Suprapubic skin (tissue), 4 donors: ENCODE measurements around the gene UBE2L5. TPM values are rescaled to one million over a fixed set of nuclear protein-coding genes. Genes with fewer than 3 reads are reported as not detected.
"Not testable (repeated sequence)": the region's sequence is repeated elsewhere in the genome, so short reads cannot be mapped to it uniquely, and the experiment has no call there.

Experiments used
- DNase-seq, 2 donors: peaks; one replicate each; pipeline ENCODE4 v3.0.0-alpha.2; 2019; ENCODE audit warnings: low spot score in 2 of 2
- H3K27ac ChIP-seq: fragments of 200-600 bp; sonication (generic); one replicate; pipeline ENCODE4 v1.5.1; 2019
- H3K27me3 ChIP-seq: fragments of 200-600 bp; sonication (generic); one replicate; pipeline ENCODE4 v1.5.1; 2019
- H3K36me3 ChIP-seq: fragments of 200-600 bp; sonication (generic); one replicate; pipeline ENCODE4 v1.5.1; 2019
- H3K4me1 ChIP-seq: fragments of 200-600 bp; sonication (generic); one replicate; pipeline ENCODE4 v1.5.1; 2019
- H3K4me3 ChIP-seq: fragments of 200-600 bp; sonication (generic); one replicate; pipeline ENCODE4 v1.5.1; 2019; ENCODE audit warnings: mild to moderate bottlenecking
- H3K9me3 ChIP-seq: fragments of 200-600 bp; sonication (generic); one replicate; pipeline ENCODE4 v1.5.1; 2019
- CTCF ChIP-seq, 2 donors: fragments of 200-600 bp in 1 of 2; fragments of 450-650 bp in 1 of 2; sonication (generic) in 1 of 2; IDR thresholded peaks; one replicate each; pipeline ENCODE4 v1.5.1; 2016 to 2019; ENCODE audit warnings: antibody characterized with exemption in 2 of 2, mild to moderate bottlenecking in 1 of 2, moderate library complexity in 1 of 2
- EP300 ChIP-seq: sonication (generic); formaldehyde crosslinking; IDR thresholded peaks from one replicate; pipeline ENCODE4 v1.6.1; 2017; ENCODE audit warnings: antibody characterized with exemption
- POLR2A ChIP-seq, 2 donors: fragments of 450-650 bp; IDR thresholded peaks; one replicate each; pipeline ENCODE4 v1.6.1; 2017; ENCODE audit warnings: antibody characterized with exemption in 2 of 2, mild to moderate bottlenecking in 2 of 2, moderate library complexity in 2 of 2
- POLR2AphosphoS5 ChIP-seq, 3 donors: sonication (generic); formaldehyde crosslinking; IDR thresholded peaks; one replicate each; pipeline ENCODE4 v1.6.1; 2017; ENCODE audit warnings: antibody characterized with exemption in 3 of 3
- WGBS: methylation state at CpG from one replicate; pipeline ENCODE4 v1.1.5; 2018; 5-methylcytosine and 5-hydroxymethylcytosine counted together
- total RNA-seq, 4 donors: library from RNA; depleted of rRNA; stranded (reverse); fragments of >200 nt; gene quantifications; one replicate each; pipeline ENCODE4 v1.1.0, GENCODE V29; 2016

UBE2L5 gene
- total RNA-seq, 4 donors from 2014 or later, result 0.34 to 0.80 TPM; not detected in 2

GRCh38 chr13:30437177-30437576, 14.9 kb downstream of the UBE2L5 start:
- Histone ChIP-seq H3K27ac (no peak overlapping the region), H3K4me1 (no peaks in the 10 kb centered on the region), H3K9me3 (no peaks in the 10 kb centered on the region), H3K4me3 (no peak overlapping the region), H3K27me3 (no peaks in the 10 kb centered on the region), H3K36me3 (no peaks in the 10 kb centered on the region)
- no peak for DNase-seq
- TF ChIP-seq POLR2AphosphoS5 (IDR thresholded peaks at IDR 0.05) (no peak), EP300 (no peak), POLR2A (IDR thresholded peaks at IDR 0.05) (no peak), CTCF (IDR thresholded peaks at IDR 0.05) (no peak)
- WGBS, result 92% methylated on average over 8 of the region's 8 CpGs

- Histone ChIP-seq H3K27ac (no peak overlapping the region), H3K27me3 (no peaks in the 10 kb centered on the region), H3K4me1 (no peaks in the 10 kb centered on the region), H3K36me3 (no peaks in the 10 kb centered on the region), H3K9me3 (no peaks in the 10 kb centered on the region), H3K4me3 (no peak overlapping the region)
- WGBS, result 91% methylated on average over 3 of the region's 3 CpGs
- DNase-seq, result no peak
- TF ChIP-seq EP300, result no peak
- TF ChIP-seq CTCF (IDR thresholded peaks at IDR 0.05), result no peak
- no peak for TF ChIP-seq POLR2AphosphoS5 (IDR thresholded peaks at IDR 0.05)
- no peak for TF ChIP-seq POLR2A (IDR thresholded peaks at IDR 0.05)
Measured at GRCh38 chr13:30438286-30438685, 16.0 kb downstream of the UBE2L5 start.

DNA sequence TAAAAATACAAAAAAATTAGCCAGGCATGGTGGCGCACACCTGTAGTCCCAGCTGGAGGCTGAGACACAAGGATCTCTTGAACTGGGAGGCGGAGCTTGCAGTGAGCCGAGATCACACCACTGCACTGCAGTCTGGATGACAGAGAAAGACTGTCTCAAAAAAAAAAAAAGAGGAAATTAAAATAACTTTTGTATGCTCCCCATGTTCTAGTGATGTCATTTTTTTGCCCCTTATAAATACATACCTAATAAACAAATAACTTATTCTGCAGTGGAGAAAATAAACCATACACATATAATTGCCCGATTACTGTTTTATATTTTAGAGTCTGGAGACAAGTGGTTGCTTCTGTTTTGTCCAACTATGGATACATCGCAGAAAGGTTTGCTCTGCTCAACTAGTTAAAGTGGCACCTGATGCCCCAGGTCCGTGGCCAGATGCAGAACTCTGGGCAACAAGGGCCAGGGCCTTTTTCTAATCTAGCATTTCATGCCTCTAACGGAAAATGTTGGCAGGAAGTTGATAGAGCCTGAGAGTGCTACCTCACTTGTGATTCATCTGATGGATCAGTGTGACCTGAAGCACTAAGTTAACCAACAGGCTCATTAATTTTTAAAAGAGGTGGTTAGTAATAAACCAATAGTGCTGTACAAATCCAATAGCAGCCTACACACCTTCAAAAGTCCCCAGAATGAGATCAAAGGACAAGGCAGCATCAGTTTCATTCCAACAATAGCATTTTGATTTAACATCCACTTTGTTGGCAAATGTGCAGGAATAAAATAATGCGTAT, 18.8 kb downstream of the UBE2L5 start:
- TF ChIP-seq POLR2A (IDR thresholded peaks at IDR 0.05) (no peak), POLR2AphosphoS5 (IDR thresholded peaks at IDR 0.05) (no peak), CTCF (IDR thresholded peaks at IDR 0.05) (no peak), EP300 (no peak)
- Histone ChIP-seq H3K9me3 (no peaks in the 10 kb centered on the region), H3K27me3 (no peaks in the 10 kb centered on the region), H3K27ac (no peak overlapping the region), H3K4me3 (no peak overlapping the region), H3K4me1 (peaks cover 8% of the 10 kb centered on the region), H3K36me3 (no peaks in the 10 kb centered on the region)
- no peak for DNase-seq
- 81% methylated on average over 8 of the region's 8 CpGs for whole genome bisulfite sequencing

- WGBS, result 63% methylated on average over 5 of the region's 5 CpGs
- no peak overlapping the region for H3K27ac ChIP-seq
Measured at GRCh38 chr13:30442926-30443325, 20.6 kb downstream of the UBE2L5 start.

DNA sequence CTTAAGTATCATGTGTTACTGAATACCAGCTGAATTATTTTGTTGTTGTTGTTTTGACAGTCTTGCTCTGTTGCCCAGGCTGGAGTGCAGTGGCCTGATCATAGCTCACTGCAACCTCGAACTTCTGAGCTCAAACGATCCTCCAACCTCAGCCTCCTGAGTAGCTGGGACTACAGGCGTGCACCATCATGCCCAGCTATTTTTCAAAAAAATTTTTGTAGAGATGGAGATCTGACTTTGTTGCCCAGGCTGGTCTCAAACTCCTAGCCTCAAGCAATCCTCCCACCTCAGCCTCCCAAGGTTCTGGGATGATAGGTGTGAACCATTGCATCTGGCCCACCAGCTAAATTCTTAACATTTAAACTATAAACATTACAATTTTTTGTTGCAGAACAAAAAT, 21.2 kb downstream of the UBE2L5 start:
- not testable (repeated sequence) for H3K36me3 ChIP-seq, H3K9me3 ChIP-seq, H3K27me3 ChIP-seq, H3K4me3 ChIP-seq, H3K27ac ChIP-seq, DNase-seq
- WGBS, result 87% methylated on average over 3 of the region's 3 CpGs
- peaks cover 12% of the 10 kb centered on the region for H3K4me1 ChIP-seq

More at GRCh38 chr13:30442926-30443325, 20.6 kb downstream of the UBE2L5 start:
- H3K36me3 ChIP-seq, result no peaks in the 10 kb centered on the region
- DNase-seq, result no peak
- no peaks in the 10 kb centered on the region for H3K27me3 ChIP-seq
- H3K9me3 ChIP-seq, result no peaks in the 10 kb centered on the region
- TF ChIP-seq POLR2AphosphoS5 (IDR thresholded peaks at IDR 0.05), result no peak
- TF ChIP-seq CTCF (IDR thresholded peaks at IDR 0.05), result no peak
- no peak for TF ChIP-seq POLR2A (IDR thresholded peaks at IDR 0.05)
- TF ChIP-seq EP300, result no peak
- H3K4me3 ChIP-seq, result no peak overlapping the region
- H3K4me1 ChIP-seq, result peaks cover 12% of the 10 kb centered on the region
